Caco-2 (cell line): ENCODE measurements around the gene PIGK. TPM values are rescaled to one million over a fixed set of nuclear protein-coding genes. Genes with fewer than 3 reads are reported as not detected.

Experiments used
- BruUV-seq: library from RNA; stranded (reverse); fragments of 400-500 nt; replicated peaks from 2 replicates; lab custom pipeline; 2021; lab: Mats Ljungman, UMichigan
- CTCF ChIA-PET: fragments of 300-600 bp; sonication (Branson Sonifier 250); formaldehyde crosslinking; loops from one replicate; lab custom pipeline; 2022; ENCODE audit warnings: antibody characterized with exemption; lab: Charles Lee
- POLR2A ChIA-PET: fragments of 300-600 bp; sonication (Branson Sonifier 250); formaldehyde crosslinking; loops from one replicate; lab custom pipeline; 2022; ENCODE audit warnings: antibody characterized with exemption; lab: Charles Lee
- DNase-seq, 2 experiments: peaks; one replicate each; pipeline versions ENCODE4 v3.0.0 to v3.0.0-alpha.2; 2020 to 2022
- H3K27me3 ChIP-seq: replicated peaks from 2 replicates; pipeline ENCODE4 v1.6.0; 2011; ENCODE audit warnings: low read length; ENCODE audit not compliant: control insufficient read depth, insufficient read depth
- H3K36me3 ChIP-seq: 2 replicates; pipeline ENCODE4 v1.5.1; 2011; ENCODE audit warnings: low read length; ENCODE audit not compliant: control insufficient read depth, insufficient read depth
- H3K4me1 ChIP-seq: fragments of 250-450 bp; sonication (Bioruptor Pico); 2 replicates; pipeline ENCODE4 v1.5.1; 2020; ENCODE audit warnings: mild to moderate bottlenecking
- H3K4me3 ChIP-seq: 2 replicates; pipeline ENCODE4 v1.5.1; 2011; ENCODE audit warnings: low read depth, mild to moderate bottlenecking, control low read depth, low read length
- H3K9me3 ChIP-seq: fragments of 250-450 bp; sonication (Bioruptor Pico); 2 replicates; pipeline ENCODE4 v1.5.1; 2020; ENCODE audit warnings: mild to moderate bottlenecking, moderate library complexity
- H3K27ac Mint-ChIP-seq: one replicate; pipeline ENCODE4 v1.8.0; 2022; ENCODE audit warnings: mixed read lengths; ENCODE audit not compliant: unreplicated experiment
- H3K27me3 Mint-ChIP-seq: one replicate; pipeline ENCODE4 v1.8.0; 2022; ENCODE audit warnings: mixed read lengths; ENCODE audit not compliant: insufficient read depth, unreplicated experiment
- H3K36me3 Mint-ChIP-seq: one replicate; pipeline ENCODE4 v1.8.0; 2022; ENCODE audit warnings: mild to moderate bottlenecking, mixed read lengths; ENCODE audit not compliant: insufficient read depth, unreplicated experiment
- H3K4me1 Mint-ChIP-seq: one replicate; pipeline ENCODE4 v1.8.0; 2022; ENCODE audit warnings: low read depth, mixed read lengths; ENCODE audit not compliant: unreplicated experiment
- H3K4me3 Mint-ChIP-seq: one replicate; pipeline ENCODE4 v1.8.0; 2022; ENCODE audit warnings: mild to moderate bottlenecking, moderate library complexity, mixed read lengths; ENCODE audit not compliant: unreplicated experiment
- H3K9me3 Mint-ChIP-seq: one replicate; pipeline ENCODE4 v1.8.0; 2022; ENCODE audit warnings: mixed read lengths; ENCODE audit not compliant: unreplicated experiment
- intact Hi-C: fragments of 100-400 bp; cut with micrococcal nuclease; formaldehyde crosslinking; loops from one replicate; pipeline ENCODE4 v1.10.0; 2022; ENCODE audit not compliant: unreplicated experiment
- total RNA-seq: library from RNA; stranded (reverse); gene quantifications from 2 replicates; pipeline ENCODE4 v1.2.3, GENCODE V29; 2022
- TF ChIP-seq, protein P1 (sequence below), 2 experiments: fragments of 200-600 bp in 1 of 2; IDR thresholded peaks; 1 replicate in 1 of 2; 2 replicates in 1 of 2; pipeline versions ENCODE4 v1.5.1 to v1.8.0; 2011 to 2022; ENCODE audit warnings: antibody characterized with exemption in 1 of 2, control low read depth in 1 of 2, inconsistent platforms in 1 of 2, low read depth in 1 of 2, low read length in 1 of 2, mild to moderate bottlenecking in 1 of 2, moderate library complexity in 1 of 2; ENCODE audit not compliant: insufficient read depth in 1 of 2, severe bottlenecking in 1 of 2, unreplicated experiment in 1 of 2

The PIGK gene
- total RNA-seq, 1 experiment from 2014 or later: 19.7 TPM

- Histone ChIP-seq H3K9me3 (no peaks in the 10 kb centered on the region), H3K4me3 (no peak overlapping the region), H3K36me3 (no peaks in the 10 kb centered on the region), H3K4me1 (no peaks in the 10 kb centered on the region), H3K27me3 (no peaks in the 10 kb centered on the region)
- no TSS peak for BruUV-seq
- no peak for DNase-seq
- no peaks in the 10 kb centered on the region for H3K27me3 Mint-ChIP-seq
- TF ChIP-seq, protein P1, sequence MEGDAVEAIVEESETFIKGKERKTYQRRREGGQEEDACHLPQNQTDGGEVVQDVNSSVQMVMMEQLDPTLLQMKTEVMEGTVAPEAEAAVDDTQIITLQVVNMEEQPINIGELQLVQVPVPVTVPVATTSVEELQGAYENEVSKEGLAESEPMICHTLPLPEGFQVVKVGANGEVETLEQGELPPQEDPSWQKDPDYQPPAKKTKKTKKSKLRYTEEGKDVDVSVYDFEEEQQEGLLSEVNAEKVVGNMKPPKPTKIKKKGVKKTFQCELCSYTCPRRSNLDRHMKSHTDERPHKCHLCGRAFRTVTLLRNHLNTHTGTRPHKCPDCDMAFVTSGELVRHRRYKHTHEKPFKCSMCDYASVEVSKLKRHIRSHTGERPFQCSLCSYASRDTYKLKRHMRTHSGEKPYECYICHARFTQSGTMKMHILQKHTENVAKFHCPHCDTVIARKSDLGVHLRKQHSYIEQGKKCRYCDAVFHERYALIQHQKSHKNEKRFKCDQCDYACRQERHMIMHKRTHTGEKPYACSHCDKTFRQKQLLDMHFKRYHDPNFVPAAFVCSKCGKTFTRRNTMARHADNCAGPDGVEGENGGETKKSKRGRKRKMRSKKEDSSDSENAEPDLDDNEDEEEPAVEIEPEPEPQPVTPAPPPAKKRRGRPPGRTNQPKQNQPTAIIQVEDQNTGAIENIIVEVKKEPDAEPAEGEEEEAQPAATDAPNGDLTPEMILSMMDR (IDR thresholded peaks at IDR 0.05; ENCODE audit: insufficient read depth in 1 of 2, low read depth in 1 of 2, low read length in 1 of 2, severe bottlenecking in 1 of 2, unreplicated experiment in 1 of 2): no peak
- CTCF ChIA-PET: no interaction called here
- no peaks in the 10 kb centered on the region for H3K4me1 Mint-ChIP-seq
- H3K4me3 Mint-ChIP-seq: no peak overlapping the region
- no peaks in the 10 kb centered on the region for H3K36me3 Mint-ChIP-seq
- intact Hi-C loops: no loop called here
- H3K9me3 Mint-ChIP-seq: no peaks in the 10 kb centered on the region
- POLR2A ChIA-PET: no interaction called here
- H3K27ac Mint-ChIP-seq: no peak overlapping the region
Observed at GRCh38 chr1:77156214-77156613, 63.0 kb downstream of the PIGK start.

DNA sequence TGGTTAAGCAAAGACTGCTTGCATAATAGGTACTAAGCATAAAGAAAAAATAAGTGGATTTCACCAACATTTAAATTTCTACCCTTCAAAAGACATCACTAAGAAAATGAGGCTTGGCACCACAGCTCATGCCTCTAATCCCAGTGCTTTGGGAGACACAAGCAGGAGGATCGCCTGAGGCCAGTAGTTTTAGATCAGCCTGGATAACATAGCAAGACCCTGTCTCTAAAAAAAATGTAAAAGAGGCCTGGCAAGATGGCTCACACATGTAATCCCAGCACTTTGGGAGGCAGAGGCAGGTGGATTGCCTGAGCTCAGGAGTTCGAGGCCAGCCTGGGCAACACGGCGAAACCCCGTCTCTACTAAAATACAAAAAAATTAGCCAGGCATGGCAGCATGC is 73.0 kb downstream of the PIGK start:
- H3K4me3 Mint-ChIP-seq: no peak overlapping the region
- intact Hi-C loops: loop anchor here (10.0 kb wide), 1 partner anchor 991 kb away; no protein-coding TSS in a partner anchor

GRCh38 chr1:77143529-77144121 is 75.6 kb downstream of the PIGK start:
- H3K4me3 Mint-ChIP-seq: no peak overlapping the region
- H3K27me3 ChIP-seq: no peaks in the 10 kb centered on the region
- no peak for DNase-seq
- TF ChIP-seq, protein P1 (IDR thresholded peaks at IDR 0.05; ENCODE audit: insufficient read depth in 1 of 2, low read depth in 1 of 2, low read length in 1 of 2, severe bottlenecking in 1 of 2, unreplicated experiment in 1 of 2): peak in 1 of 2 experiments; percentile 21
- no peaks in the 10 kb centered on the region for H3K4me1 Mint-ChIP-seq
- H3K4me1 ChIP-seq: no peaks in the 10 kb centered on the region
- intact Hi-C loops: loop anchor here (1.0 to 10.0 kb wide), 3 partner anchors 242 to 1151 kb away; no protein-coding TSS in a partner anchor
- no peaks in the 10 kb centered on the region for H3K27me3 Mint-ChIP-seq
- H3K4me3 ChIP-seq: no peak overlapping the region
- ChIA-PET CTCF (no interaction called here), POLR2A (no interaction called here)
- H3K27ac Mint-ChIP-seq: no peak overlapping the region
- no peaks in the 10 kb centered on the region for H3K36me3 ChIP-seq
- no peaks in the 10 kb centered on the region for H3K9me3 ChIP-seq
- no peaks in the 10 kb centered on the region for H3K36me3 Mint-ChIP-seq
- H3K9me3 Mint-ChIP-seq: no peaks in the 10 kb centered on the region
- no TSS peak for BruUV-seq

More for the DNA sequence above, 73.0 kb downstream of the PIGK start:
- TF ChIP-seq, protein P1 (IDR thresholded peaks at IDR 0.05; ENCODE audit: insufficient read depth in 1 of 2, low read depth in 1 of 2, low read length in 1 of 2, severe bottlenecking in 1 of 2, unreplicated experiment in 1 of 2): no peak
- H3K27me3 Mint-ChIP-seq: no peaks in the 10 kb centered on the region
- no TSS peak for BruUV-seq
- Histone ChIP-seq H3K4me1 (no peaks in the 10 kb centered on the region), H3K4me3 (no peak overlapping the region), H3K27me3 (no peaks in the 10 kb centered on the region), H3K36me3 (no peaks in the 10 kb centered on the region), H3K9me3 (no peaks in the 10 kb centered on the region)
- H3K4me1 Mint-ChIP-seq: no peaks in the 10 kb centered on the region
- POLR2A ChIA-PET: no interaction called here
- DNase-seq: no peak
- CTCF ChIA-PET: interaction anchor here (0.6 to 0.8 kb wide), 2 partner anchors 13 to 142 kb away, joined by 3 to 5 read pairs; no protein-coding TSS in a partner anchor
- no peaks in the 10 kb centered on the region for H3K36me3 Mint-ChIP-seq
- no peak overlapping the region for H3K27ac Mint-ChIP-seq
- H3K9me3 Mint-ChIP-seq: no peaks in the 10 kb centered on the region
